ENCODE results near the gene PPM1F.

PPM1F gene

GRCh38 chr22:21962655-21962949 lies 10.0 kb upstream of the PPM1F start:
- H3K36me3 ChIP-seq (replicated peaks; ENCODE audit: low read depth, low read length): peaks cover 54% of the 10 kb centered on the region
- TF ChIP-seq EZH2phosphoT487 (IDR thresholded peaks at IDR 0.05; ENCODE audit: low read depth): no peak
- TF ChIP-seq, protein P1, sequence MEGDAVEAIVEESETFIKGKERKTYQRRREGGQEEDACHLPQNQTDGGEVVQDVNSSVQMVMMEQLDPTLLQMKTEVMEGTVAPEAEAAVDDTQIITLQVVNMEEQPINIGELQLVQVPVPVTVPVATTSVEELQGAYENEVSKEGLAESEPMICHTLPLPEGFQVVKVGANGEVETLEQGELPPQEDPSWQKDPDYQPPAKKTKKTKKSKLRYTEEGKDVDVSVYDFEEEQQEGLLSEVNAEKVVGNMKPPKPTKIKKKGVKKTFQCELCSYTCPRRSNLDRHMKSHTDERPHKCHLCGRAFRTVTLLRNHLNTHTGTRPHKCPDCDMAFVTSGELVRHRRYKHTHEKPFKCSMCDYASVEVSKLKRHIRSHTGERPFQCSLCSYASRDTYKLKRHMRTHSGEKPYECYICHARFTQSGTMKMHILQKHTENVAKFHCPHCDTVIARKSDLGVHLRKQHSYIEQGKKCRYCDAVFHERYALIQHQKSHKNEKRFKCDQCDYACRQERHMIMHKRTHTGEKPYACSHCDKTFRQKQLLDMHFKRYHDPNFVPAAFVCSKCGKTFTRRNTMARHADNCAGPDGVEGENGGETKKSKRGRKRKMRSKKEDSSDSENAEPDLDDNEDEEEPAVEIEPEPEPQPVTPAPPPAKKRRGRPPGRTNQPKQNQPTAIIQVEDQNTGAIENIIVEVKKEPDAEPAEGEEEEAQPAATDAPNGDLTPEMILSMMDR (IDR thresholded peaks at IDR 0.05; ENCODE audit: low read depth, low read length): no peak
- H2AFZ ChIP-seq (ENCODE audit: low read depth, low read length): no peak overlapping the region
- no peaks in the 10 kb centered on the region for H3K79me2 ChIP-seq (ENCODE audit: low read length)
- H3K4me2 ChIP-seq (ENCODE audit: low read length): no peak overlapping the region
- no peak overlapping the region for H3K27ac ChIP-seq (ENCODE audit: low read length)
- no peaks in the 10 kb centered on the region for H3K9me3 ChIP-seq (ENCODE audit: insufficient read depth, low read length)
- no peaks in the 10 kb centered on the region for H3K27me3 ChIP-seq (ENCODE audit: low read depth, low read length)
- H3K4me1 ChIP-seq (ENCODE audit: low read length): no peaks in the 10 kb centered on the region
- no peak overlapping the region for H3K9ac ChIP-seq (ENCODE audit: low read length)
- no peaks in the 10 kb centered on the region for H4K20me1 ChIP-seq (ENCODE audit: insufficient read depth, low read length)
- H3K4me3 ChIP-seq (ENCODE audit: low read length): no peak overlapping the region

DNA sequence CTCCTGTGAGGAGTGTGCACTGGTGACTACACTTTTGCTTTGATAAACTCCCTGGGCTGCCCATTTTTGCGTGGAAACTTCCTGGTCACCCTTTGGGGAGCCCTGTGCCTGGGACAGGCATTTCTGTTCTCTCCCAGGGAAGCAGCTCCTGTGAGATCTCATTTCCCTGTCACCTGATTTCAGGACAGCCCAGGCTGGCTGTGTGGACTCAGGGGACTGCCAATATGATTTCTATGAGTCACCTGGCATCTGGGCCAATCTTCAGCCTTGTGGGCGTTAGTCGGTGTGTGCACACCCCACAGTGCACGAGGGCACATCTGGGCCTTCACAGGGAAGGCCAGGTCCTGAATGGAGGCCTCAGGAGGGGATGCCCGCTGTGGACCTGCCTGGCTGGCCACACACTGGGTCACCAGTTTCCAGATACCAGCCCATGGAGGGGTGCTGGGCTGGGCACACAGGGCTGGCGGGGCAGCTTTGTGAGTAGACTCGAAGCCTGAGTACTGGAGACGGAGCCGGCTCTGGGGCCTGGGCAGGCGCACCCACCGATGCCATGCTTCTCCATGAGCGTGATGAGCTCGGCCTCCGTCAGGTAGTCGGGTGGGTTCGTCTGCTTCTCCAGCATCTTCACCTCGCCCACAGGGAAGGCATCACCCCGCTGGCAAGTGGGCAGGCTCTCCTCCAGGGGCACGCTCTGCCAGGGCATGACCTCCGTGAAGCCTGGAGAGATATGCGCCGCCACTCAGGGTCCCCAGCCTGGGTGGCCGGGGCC lies 9.4 kb upstream of the PPM1F start:
- Histone ChIP-seq H3K4me1 (ENCODE audit: low read length) (no peaks in the 10 kb centered on the region), H3K4me3 (ENCODE audit: low read length) (no peak overlapping the region), H3K27me3 (ENCODE audit: low read depth, low read length) (no peaks in the 10 kb centered on the region), H3K9me3 (ENCODE audit: insufficient read depth, low read length) (no peaks in the 10 kb centered on the region), H3K36me3 (replicated peaks; ENCODE audit: low read depth, low read length) (peaks cover 48% of the 10 kb centered on the region), H3K4me2 (ENCODE audit: low read length) (no peak overlapping the region), H3K9ac (ENCODE audit: low read length) (no peak overlapping the region), H3K27ac (ENCODE audit: low read length) (no peak overlapping the region), H3K79me2 (ENCODE audit: low read length) (no peaks in the 10 kb centered on the region), H4K20me1 (ENCODE audit: insufficient read depth, low read length) (no peaks in the 10 kb centered on the region), H2AFZ (ENCODE audit: low read depth, low read length) (no peak overlapping the region)
- TF ChIP-seq, protein P1 (IDR thresholded peaks at IDR 0.05; ENCODE audit: low read depth, low read length): no peak
- TF ChIP-seq EZH2phosphoT487 (IDR thresholded peaks at IDR 0.05; ENCODE audit: low read depth): no peak

DNA sequence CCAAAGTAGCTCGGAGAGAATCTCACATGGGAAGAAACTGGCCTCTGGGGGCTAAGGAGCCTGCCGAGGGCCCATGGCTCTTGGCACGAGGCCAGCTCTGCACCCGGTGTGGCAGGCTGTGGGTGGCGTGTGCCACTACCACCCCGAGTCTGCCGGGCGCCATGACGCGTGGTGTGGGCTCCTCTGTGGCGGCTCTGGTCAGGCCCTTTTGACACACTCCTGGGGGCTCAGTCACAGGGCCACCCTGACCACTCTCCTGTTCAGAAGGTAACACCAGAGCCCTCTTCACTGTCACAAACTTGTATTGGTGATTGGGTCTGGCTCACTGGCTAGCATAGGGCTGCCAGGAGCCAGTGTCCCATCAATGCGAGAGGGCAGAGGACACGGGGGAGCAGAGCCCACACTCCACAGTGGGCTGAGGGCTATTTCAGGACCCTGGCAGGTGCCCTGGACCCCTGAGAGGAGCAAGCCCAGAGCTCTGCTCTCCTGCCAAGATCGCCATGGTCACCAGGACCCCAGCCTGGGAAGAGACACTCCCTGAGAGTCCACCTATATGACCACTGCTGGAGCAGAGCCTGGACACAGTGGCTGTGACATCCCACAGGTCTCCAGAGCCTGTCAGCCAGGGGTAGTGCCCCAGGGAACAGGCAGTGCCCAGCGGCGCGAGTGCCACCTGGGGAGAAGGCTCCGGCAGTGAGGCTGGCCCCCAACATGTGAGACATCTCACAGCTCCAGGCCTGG lies 8.6 kb upstream of the PPM1F start:
- H3K4me3 ChIP-seq (ENCODE audit: low read length): no peak overlapping the region
- no peak for TF ChIP-seq EZH2phosphoT487 (IDR thresholded peaks at IDR 0.05; ENCODE audit: low read depth)
- TF ChIP-seq, protein P1 (IDR thresholded peaks at IDR 0.05; ENCODE audit: low read depth, low read length): no peak
- no peaks in the 10 kb centered on the region for H3K79me2 ChIP-seq (ENCODE audit: low read length)
- H3K4me1 ChIP-seq (ENCODE audit: low read length): no peaks in the 10 kb centered on the region
- no peak overlapping the region for H2AFZ ChIP-seq (ENCODE audit: low read depth, low read length)
- no peaks in the 10 kb centered on the region for H4K20me1 ChIP-seq (ENCODE audit: insufficient read depth, low read length)
- H3K4me2 ChIP-seq (ENCODE audit: low read length): no peak overlapping the region
- no peaks in the 10 kb centered on the region for H3K27me3 ChIP-seq (ENCODE audit: low read depth, low read length)
- H3K36me3 ChIP-seq (replicated peaks; ENCODE audit: low read depth, low read length): peaks cover 40% of the 10 kb centered on the region
- H3K9me3 ChIP-seq (ENCODE audit: insufficient read depth, low read length): no peaks in the 10 kb centered on the region
- no peak overlapping the region for H3K9ac ChIP-seq (ENCODE audit: low read length)
- no peak overlapping the region for H3K27ac ChIP-seq (ENCODE audit: low read length)

GRCh38 chr22:21960200-21961126 lies 7.8 kb upstream of the PPM1F start:
- Histone ChIP-seq H3K27ac (ENCODE audit: low read length) (no peak overlapping the region), H3K4me1 (ENCODE audit: low read length) (no peaks in the 10 kb centered on the region), H3K36me3 (replicated peaks; ENCODE audit: low read depth, low read length) (peaks cover 37% of the 10 kb centered on the region), H3K27me3 (ENCODE audit: low read depth, low read length) (no peaks in the 10 kb centered on the region), H2AFZ (ENCODE audit: low read depth, low read length) (no peak overlapping the region), H4K20me1 (ENCODE audit: insufficient read depth, low read length) (no peaks in the 10 kb centered on the region), H3K79me2 (ENCODE audit: low read length) (no peaks in the 10 kb centered on the region), H3K4me3 (ENCODE audit: low read length) (no peak overlapping the region), H3K4me2 (ENCODE audit: low read length) (no peak overlapping the region), H3K9ac (ENCODE audit: low read length) (no peak overlapping the region), H3K9me3 (ENCODE audit: insufficient read depth, low read length) (no peaks in the 10 kb centered on the region)
- no peak for TF ChIP-seq EZH2phosphoT487 (IDR thresholded peaks at IDR 0.05; ENCODE audit: low read depth)
- TF ChIP-seq, protein P1 (IDR thresholded peaks at IDR 0.05; ENCODE audit: low read depth, low read length): no peak

Data from OCI-LY3 (cell line).